CD4-positive, alpha-beta T cell treated with Interleukin-17A for 4 hours (primary cell): ENCODE results near the gene EFCAB6.

Experiments
- DNase-seq: peaks from one replicate; pipeline ENCODE4 v3.0.0-alpha.2; 2020; ENCODE audit warnings: mixed read lengths

The EFCAB6 gene

GRCh38 chr22:43520632-43521039, 291.5 kb downstream of the EFCAB6 start:
- no peak for DNase-seq

GRCh38 chr22:43516996-43517635, 295.0 kb downstream of the EFCAB6 start:
- no peak for DNase-seq

GRCh38 chr22:43516386-43516785, 295.7 kb downstream of the EFCAB6 start:
- no peak for DNase-seq

GRCh38 chr22:43515902-43516301, 296.2 kb downstream of the EFCAB6 start:
- no peak for DNase-seq

DNA sequence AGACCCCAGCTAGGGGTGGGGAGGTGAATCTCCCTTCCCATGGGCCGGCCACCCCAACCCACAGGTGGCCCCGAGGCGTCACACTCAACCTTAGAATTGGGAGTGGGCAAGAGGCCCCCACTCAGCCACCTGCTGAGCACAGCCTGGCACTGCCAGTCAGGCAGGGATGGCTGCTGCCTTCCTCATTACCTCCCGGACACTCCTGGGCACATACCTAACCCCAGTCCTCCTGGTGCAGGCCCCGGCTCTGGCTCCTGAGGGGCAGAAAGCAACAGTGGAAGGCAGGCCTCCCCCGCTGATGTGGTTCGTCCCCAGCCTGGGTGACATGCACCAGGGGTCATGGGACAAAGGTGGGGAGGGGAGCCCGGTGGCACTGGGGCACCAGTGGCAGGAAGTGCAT, 296.7 kb downstream of the EFCAB6 start:
- no peak for DNase-seq

GRCh38 chr22:43514476-43515157, 297.5 kb downstream of the EFCAB6 start:
- DNase-seq = no peak

- DNase-seq = no peak
These were observed 299.8 kb downstream of the EFCAB6 start for GRCh38 chr22:43512279-43512678.

DNA sequence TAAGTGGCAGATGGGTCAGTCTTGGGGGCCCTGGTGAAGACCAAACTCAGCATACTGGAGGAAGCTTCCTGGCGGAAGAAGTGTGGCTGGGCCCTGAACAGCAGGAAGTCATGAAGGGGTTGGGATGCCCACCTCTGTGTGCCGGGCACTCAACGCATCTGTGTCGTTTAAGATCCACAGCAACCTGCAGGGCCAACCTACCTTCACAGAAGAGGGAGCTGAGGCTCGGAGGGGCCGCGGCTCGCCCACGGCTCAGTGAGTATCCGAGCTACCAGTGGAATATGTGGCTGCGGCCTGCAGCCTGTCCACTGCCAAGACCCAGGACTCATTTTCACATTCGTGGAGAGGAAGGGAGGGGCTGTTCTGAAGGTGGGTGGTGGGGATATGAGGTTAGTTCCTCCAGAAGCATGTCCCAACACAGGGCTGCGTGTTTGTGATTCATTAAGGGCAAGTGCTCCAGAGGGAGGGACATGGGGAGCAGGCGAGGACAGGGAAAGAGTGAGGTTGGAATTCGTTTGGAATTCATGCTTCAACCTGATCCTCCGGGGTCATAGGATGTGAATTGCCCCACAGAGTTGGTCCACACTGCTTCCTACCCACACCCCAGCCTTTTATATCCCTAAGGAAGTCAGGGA, 300.7 kb downstream of the EFCAB6 start:
- no peak for DNase-seq

GRCh38 chr22:43510281-43511070, 301.6 kb downstream of the EFCAB6 start:
- no peak for DNase-seq

DNA sequence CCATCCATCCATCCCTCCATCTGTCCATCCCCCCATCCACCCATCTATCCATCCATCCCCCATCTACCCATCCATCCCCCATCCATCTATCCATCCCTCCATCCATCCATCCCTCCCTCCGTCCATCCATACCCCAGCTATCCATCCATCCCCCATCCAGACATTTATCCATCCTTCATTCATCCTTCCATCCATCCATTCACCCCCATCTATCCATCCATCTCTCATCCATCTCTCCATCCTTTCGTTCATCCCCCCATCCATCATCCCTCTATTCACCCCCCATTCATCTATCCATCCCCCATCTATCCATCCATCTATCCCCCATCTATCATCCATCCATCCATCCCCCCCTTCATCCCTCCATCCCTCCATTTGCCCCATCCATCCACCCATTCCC, 302.8 kb downstream of the EFCAB6 start:
- DNase-seq = no peak

DNA sequence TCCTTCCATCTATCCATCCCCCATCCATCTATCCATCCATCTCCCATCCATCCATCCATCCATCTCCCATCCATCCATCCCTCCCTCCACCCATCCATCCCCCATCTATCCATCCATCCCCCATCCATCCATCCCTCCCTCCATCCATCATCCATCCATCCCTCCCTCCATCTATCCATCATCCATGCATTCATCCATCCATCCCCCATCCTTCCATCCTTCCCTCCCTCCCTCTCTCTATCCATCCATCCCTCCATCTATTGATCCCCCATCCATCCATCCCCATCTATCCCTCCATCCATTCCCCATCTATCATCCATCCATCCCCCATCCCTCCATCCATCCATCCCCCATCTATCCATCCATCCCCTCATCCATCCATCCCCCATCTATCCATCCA, 303.6 kb downstream of the EFCAB6 start:
- DNase-seq = no peak

- DNase-seq = no peak
These were observed 304.9 kb downstream of the EFCAB6 start for GRCh38 chr22:43507235-43507634.

GRCh38 chr22:43506487-43506886, 305.6 kb downstream of the EFCAB6 start:
- DNase-seq = no peak

- DNase-seq = no peak
These were observed 306.2 kb downstream of the EFCAB6 start for GRCh38 chr22:43505896-43506295.

- DNase-seq = no peak
These were observed 306.7 kb downstream of the EFCAB6 start for GRCh38 chr22:43505423-43505822.

DNA sequence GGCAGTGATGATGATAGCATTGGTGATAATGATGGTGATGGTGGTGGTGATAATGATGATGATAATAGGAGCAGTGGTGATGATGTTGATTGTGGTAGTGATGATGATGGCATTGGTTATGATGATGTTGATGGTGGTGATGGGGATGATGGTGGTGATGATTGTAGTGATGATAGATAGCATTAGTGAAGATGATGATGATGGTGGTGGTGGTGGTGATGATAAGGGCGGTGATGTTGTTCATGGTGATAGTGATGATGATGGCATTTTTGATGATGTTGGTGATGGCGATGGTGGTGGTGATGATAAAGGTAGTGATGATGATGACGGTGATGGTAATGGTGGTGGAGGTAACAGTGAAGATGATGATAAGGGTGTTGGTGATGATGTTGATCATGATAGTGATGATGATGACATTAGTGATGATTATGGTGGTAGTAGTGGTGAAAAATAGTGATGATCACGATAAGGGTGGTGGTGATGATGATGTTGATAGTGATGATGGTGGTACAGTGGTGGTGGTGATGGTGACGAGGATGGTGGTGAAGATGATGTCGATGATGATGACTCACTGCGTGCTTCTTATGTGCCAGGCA, 307.3 kb downstream of the EFCAB6 start:
- no peak for DNase-seq

- no peak for DNase-seq
These were observed 308.0 kb downstream of the EFCAB6 start for GRCh38 chr22:43504068-43504467.

DNA sequence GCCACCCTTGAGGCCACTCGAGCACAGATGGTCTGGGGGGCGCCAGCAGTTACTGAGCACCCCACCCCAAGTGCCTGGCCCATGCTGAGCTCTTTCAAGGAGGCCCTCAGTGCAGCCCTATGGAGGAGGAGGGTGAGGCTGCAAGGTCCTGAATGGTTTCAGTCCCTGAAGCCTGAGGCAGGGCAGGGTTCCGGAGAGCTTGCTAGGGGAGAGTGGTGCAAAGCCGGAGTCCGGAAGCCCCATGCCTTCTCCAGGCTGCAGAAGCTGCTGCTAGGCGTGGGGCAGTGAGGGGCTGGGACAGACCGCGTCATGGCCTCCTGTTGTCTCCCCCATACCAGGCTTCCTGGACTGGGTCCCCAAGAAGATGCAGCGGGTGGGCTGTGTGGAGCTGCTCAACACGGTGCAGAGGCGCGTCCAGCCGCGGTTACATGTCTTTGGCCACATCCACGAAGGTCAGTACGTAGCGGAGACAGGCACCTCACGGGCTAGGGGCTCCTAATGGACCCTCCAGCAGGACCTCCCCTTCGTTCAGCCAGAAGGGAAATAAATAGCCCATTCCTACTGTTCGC, 309.7 kb downstream of the EFCAB6 start:
- DNase-seq = no peak

DNA sequence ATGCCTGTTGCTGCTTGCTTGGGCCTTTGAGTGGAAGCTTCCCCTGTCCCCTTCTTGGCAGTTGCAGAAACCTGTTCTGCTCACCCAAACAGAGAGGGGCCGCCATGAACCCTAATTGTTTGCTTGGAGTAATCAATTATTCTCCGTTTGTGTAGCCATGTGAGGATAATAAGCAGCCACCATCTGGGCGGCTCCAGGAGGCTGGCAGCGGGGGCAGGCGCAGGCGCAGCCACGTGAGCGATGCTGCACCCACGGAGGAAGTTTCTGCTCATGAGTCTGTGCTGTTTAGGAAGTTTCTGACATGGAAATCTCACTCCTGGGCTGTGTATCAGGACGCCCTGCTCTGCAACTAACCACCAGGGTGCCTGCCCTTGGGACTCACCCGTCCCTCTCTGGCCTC, 310.2 kb downstream of the EFCAB6 start:
- DNase-seq = no peak

GRCh38 chr22:43500792-43501785, 311.0 kb downstream of the EFCAB6 start:
- no peak for DNase-seq

DNA sequence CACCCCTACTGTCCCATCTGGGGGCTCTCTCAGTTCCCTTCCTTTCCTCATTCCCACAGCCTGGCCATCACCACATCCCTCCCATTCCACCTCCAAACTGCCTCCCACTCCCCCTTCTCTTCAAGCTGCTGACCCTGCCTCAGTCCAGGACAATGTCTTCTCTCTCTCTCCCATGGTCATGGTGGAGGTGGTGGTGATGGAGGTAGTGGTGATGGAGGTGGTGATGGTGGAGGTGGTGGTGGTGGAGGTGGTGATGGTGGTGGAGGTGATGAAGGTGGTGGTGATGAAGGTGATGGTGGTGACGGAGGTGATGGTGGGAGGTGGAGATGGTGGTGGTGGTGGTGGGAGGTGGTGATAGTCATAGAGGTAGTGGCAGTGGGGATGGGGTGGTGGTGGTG, 313.2 kb downstream of the EFCAB6 start:
- DNase-seq = no peak
